Prostate gland (tissue), 2 donors: ENCODE measurements around the gene IFNL2. TPM values are rescaled to one million over a fixed set of nuclear protein-coding genes. Genes with fewer than 3 reads are reported as not detected.

Source experiments
- DNase-seq: peaks from one replicate; pipeline ENCODE4 v3.0.0-alpha.2; 2019; ENCODE audit warnings: low spot score
- H3K27ac ChIP-seq, 2 donors: fragments of 200-600 bp; sonication (generic); 2 replicates each; pipeline ENCODE4 v1.5.1; 2017 to 2019
- H3K27me3 ChIP-seq: fragments of 200-600 bp; sonication (generic); replicated peaks from 2 replicates; pipeline ENCODE4 v1.5.1; 2019; ENCODE audit not compliant: insufficient read depth
- H3K36me3 ChIP-seq, 2 donors: fragments of 200-600 bp; sonication (generic); 1 replicate in 1 of 2; 2 replicates in 1 of 2; pipeline versions ENCODE4 v1.5.1 to v1.8.1; 2017 to 2019
- H3K4me1 ChIP-seq: fragments of 200-600 bp; sonication (generic); replicated peaks from 2 replicates; pipeline ENCODE4 v1.5.1; 2019
- H3K4me3 ChIP-seq, 2 donors: fragments of 200-600 bp; sonication (generic); 2 replicates each; pipeline ENCODE4 v1.5.1; 2017 to 2019
- H3K9me3 ChIP-seq: fragments of 200-600 bp; sonication (generic); 2 replicates; pipeline ENCODE4 v1.5.1; 2017
- POLR2A ChIP-seq: fragments of 450-650 bp; IDR thresholded peaks from one replicate; pipeline ENCODE4 v1.6.1; 2016; ENCODE audit warnings: antibody characterized with exemption, mild to moderate bottlenecking
- POLR2AphosphoS5 ChIP-seq: sonication (generic); formaldehyde crosslinking; IDR thresholded peaks from one replicate; pipeline ENCODE4 v1.6.1; 2017; ENCODE audit warnings: antibody characterized with exemption
- WGBS: methylation state at CpG from one replicate; pipeline ENCODE4 v1.1.5; 2018; 5-methylcytosine and 5-hydroxymethylcytosine counted together
- intact Hi-C: fragments of 100-400 bp; cut with DNase I; formaldehyde crosslinking; loops from one replicate; pipeline ENCODE4 v1.14.2; 2022
- total RNA-seq, 2 donors: library from RNA; depleted of rRNA; stranded (reverse); fragments of >200 nt; gene quantifications; one replicate each; pipeline ENCODE4 v1.1.0, GENCODE V29; 2016
- TF ChIP-seq, protein P1 (sequence below), 4 experiments: fragments of 200-600 bp in 2 of 4; fragments of 450-650 bp in 2 of 4; sonication (generic) in 2 of 4; IDR thresholded peaks; 1 replicate in 3 of 4; 2 replicates in 1 of 4; pipeline ENCODE4 v1.5.1; 2016 to 2019; ENCODE audit warnings: antibody characterized with exemption in 4 of 4, mild to moderate bottlenecking in 2 of 4, moderate library complexity in 2 of 4

IFNL2 gene
- total RNA-seq, 2 donors from 2014 or later, result not detected

DNA sequence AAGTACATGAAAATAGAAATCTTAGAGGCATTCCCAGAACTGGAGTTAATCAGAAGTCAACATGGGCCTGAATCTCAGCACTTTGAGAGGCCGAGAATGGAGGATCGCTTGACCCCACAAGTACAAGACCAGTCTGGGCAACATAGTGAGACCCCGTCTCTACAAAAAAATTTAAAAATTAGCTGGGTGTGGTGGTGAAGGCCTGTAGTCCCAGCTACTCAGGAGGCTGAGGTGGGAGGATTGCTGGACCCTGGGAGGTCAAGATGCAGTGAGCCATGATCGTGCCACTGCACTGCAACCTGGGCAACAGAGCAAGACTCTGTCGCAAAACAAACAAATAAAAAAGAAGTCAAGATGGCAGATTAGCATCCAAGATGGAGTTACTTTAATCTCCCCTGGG, 8.5 kb downstream of the IFNL2 start:
- Histone ChIP-seq H3K4me1 (no peaks in the 10 kb centered on the region), H3K27ac (no peak overlapping the region), H3K36me3 (no peaks in the 10 kb centered on the region), H3K9me3 (no peaks in the 10 kb centered on the region), H3K4me3 (no peak overlapping the region), H3K27me3 (no peaks in the 10 kb centered on the region)
- TF ChIP-seq POLR2A, result no peak
- TF ChIP-seq, protein P1, sequence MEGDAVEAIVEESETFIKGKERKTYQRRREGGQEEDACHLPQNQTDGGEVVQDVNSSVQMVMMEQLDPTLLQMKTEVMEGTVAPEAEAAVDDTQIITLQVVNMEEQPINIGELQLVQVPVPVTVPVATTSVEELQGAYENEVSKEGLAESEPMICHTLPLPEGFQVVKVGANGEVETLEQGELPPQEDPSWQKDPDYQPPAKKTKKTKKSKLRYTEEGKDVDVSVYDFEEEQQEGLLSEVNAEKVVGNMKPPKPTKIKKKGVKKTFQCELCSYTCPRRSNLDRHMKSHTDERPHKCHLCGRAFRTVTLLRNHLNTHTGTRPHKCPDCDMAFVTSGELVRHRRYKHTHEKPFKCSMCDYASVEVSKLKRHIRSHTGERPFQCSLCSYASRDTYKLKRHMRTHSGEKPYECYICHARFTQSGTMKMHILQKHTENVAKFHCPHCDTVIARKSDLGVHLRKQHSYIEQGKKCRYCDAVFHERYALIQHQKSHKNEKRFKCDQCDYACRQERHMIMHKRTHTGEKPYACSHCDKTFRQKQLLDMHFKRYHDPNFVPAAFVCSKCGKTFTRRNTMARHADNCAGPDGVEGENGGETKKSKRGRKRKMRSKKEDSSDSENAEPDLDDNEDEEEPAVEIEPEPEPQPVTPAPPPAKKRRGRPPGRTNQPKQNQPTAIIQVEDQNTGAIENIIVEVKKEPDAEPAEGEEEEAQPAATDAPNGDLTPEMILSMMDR (IDR thresholded peaks at IDR 0.05), result no peak
- no peak for TF ChIP-seq POLR2AphosphoS5
- intact Hi-C loops, result no loop called here
- DNase-seq, result no peak
- WGBS, result 88% methylated on average over 5 of the region's 5 CpGs

DNA sequence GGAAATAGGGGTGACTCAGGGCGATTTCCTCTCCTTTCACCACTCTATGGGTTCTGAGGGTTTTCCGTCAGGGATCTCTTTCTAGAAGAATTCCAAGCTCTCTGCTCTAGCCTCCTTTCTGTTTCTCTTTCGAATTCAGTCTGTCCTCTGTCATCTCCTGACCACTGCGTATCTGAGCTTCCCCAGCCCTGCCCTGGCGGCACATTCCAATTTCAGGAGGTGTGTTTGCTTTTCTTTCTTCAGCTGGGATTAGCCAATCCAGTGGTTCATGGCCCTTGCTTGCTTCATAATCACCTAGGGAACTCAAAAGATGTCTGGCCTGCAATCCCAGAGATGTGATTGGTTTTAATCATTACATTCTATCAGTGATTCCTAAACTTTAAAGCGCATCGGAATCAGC, 9.4 kb downstream of the IFNL2 start:
- intact Hi-C loops, result no loop called here
- DNase-seq, result no peak

GRCh38 chr19:39282021-39282420, 13.8 kb downstream of the IFNL2 start:
- TF ChIP-seq, protein P1 (IDR thresholded peaks at IDR 0.05), result no peak
- TF ChIP-seq POLR2AphosphoS5 (no peak), POLR2A (no peak)
- intact Hi-C loops, result no loop called here

More for the DNA sequence above, 9.4 kb downstream of the IFNL2 start:
- Histone ChIP-seq H3K27me3 (no peaks in the 10 kb centered on the region), H3K4me3 (no peak overlapping the region), H3K4me1 (no peaks in the 10 kb centered on the region), H3K9me3 (no peaks in the 10 kb centered on the region), H3K27ac (no peak overlapping the region), H3K36me3 (no peaks in the 10 kb centered on the region)
- WGBS, result 73% methylated on average over 7 of the region's 7 CpGs
- TF ChIP-seq POLR2AphosphoS5 (no peak), POLR2A (no peak)
- TF ChIP-seq, protein P1 (IDR thresholded peaks at IDR 0.05), result no peak

DNA sequence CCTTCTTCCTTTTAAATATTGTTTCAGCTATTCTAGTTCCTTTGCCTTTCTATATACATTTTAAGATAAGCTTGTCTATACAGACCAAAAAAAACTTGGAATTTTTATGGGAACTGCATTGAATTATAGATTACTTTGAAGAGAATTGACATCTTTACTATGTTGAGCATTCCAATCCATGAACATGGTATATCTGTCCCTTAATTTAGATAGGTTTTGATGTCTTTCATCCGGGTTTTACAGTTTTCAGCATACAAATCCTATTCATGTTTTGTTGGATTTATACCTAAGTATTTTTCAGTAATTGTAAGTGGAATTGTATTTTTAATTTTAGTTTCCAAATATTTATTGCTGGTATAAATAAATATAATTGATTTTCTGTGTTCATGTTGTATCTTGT, 15.8 kb downstream of the IFNL2 start:
- 85% methylated on average over 1 of the region's 1 CpG for WGBS
- no peak for TF ChIP-seq POLR2A
- TF ChIP-seq, protein P1 (IDR thresholded peaks at IDR 0.05), result no peak
- no peak for TF ChIP-seq POLR2AphosphoS5
- no peak overlapping the region for H3K27ac ChIP-seq
- no peaks in the 10 kb centered on the region for H3K4me1 ChIP-seq
- H3K36me3 ChIP-seq, result no peaks in the 10 kb centered on the region
- H3K4me3 ChIP-seq, result no peak overlapping the region
- no peaks in the 10 kb centered on the region for H3K9me3 ChIP-seq
- no peak for DNase-seq
- intact Hi-C loops, result no loop called here
- no peaks in the 10 kb centered on the region for H3K27me3 ChIP-seq

More at GRCh38 chr19:39282021-39282420, 13.8 kb downstream of the IFNL2 start:
- H3K36me3 ChIP-seq, result no peaks in the 10 kb centered on the region
- WGBS, result 62% methylated on average over 1 of the region's 1 CpG
- no peaks in the 10 kb centered on the region for H3K27me3 ChIP-seq
- no peak overlapping the region for H3K4me3 ChIP-seq
- no peaks in the 10 kb centered on the region for H3K9me3 ChIP-seq
- no peak overlapping the region for H3K27ac ChIP-seq
- DNase-seq, result no peak
- H3K4me1 ChIP-seq, result no peaks in the 10 kb centered on the region

DNA sequence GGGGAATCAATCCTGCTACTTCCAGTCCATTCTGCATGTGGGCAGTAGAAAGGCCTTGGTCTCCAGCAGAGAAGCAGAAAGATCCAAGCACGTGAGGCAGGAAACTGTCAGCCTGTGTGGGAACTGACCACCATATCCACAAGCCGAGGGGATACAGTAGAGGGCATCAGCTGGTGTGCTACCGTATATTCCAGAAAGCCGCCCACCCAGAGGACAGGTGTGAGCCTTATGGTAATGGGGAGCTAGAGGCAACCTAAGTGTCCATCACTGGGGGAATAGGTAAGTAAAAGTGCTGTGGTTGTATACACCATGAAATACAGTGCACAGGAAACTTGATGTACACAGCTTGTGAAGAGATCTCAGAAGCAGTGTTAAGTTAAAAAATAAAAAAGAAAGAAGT, 25.2 kb downstream of the IFNL2 start:
- no peak for DNase-seq
- no peak overlapping the region for H3K27ac ChIP-seq
- H3K36me3 ChIP-seq, result no peaks in the 10 kb centered on the region
- intact Hi-C loops, result no loop called here
- TF ChIP-seq, protein P1 (IDR thresholded peaks at IDR 0.05), result no peak
- TF ChIP-seq POLR2A, result no peak
- TF ChIP-seq POLR2AphosphoS5, result no peak
- no peaks in the 10 kb centered on the region for H3K4me1 ChIP-seq
- no peaks in the 10 kb centered on the region for H3K9me3 ChIP-seq
- no peaks in the 10 kb centered on the region for H3K27me3 ChIP-seq
- WGBS, result 59% methylated on average over 4 of the region's 4 CpGs
- no peak overlapping the region for H3K4me3 ChIP-seq
